ENCODE results near the gene PLAAT5.

Gene PLAAT5

GRCh38 chr11:63488789-63489188, 2.2 kb downstream of the PLAAT5 start:
- H3K36me3 ChIP-seq: no peaks in the 10 kb centered on the region; a peak in 1 of 22 replicates
- H3K9ac ChIP-seq: no peak overlapping the region
- H3K27ac ChIP-seq: no peak overlapping the region
- no peak overlapping the region for H3K4me3 ChIP-seq
- no peak overlapping the region for H3K4me2 ChIP-seq
- H3K4me1 ChIP-seq: 0 out of 20 replicates have a peak, but pooled peaks cover 0 to 5% (median 0%) of the 10 kb centered on the region in 10 experiments
- no peaks in the 10 kb centered on the region for H4K20me1 ChIP-seq
- no peaks in the 10 kb centered on the region for H3K27me3 ChIP-seq
- no peak for TF ChIP-seq Cebpa-rat (IDR thresholded peaks at IDR 0.05)
- H3K9me3 ChIP-seq (replicated peaks in 1 of 11): peaks cover 39 to 58% (median 54%) of the 10 kb centered on the region in 11 experiments

- no peak for TF ChIP-seq Cebpa-rat (IDR thresholded peaks at IDR 0.05)
- H3K4me1 ChIP-seq: 0 out of 20 replicates have a peak, but pooled peaks cover 0 to 5% (median 0%) of the 10 kb centered on the region in 10 experiments
- H3K9me3 ChIP-seq (replicated peaks in 1 of 11): peaks cover 28 to 43% (median 34%) of the 10 kb centered on the region in 11 experiments
- H4K20me1 ChIP-seq: no peaks in the 10 kb centered on the region
- no peak overlapping the region for H3K27ac ChIP-seq
- H3K9ac ChIP-seq: no peak overlapping the region
- H3K4me2 ChIP-seq: no peak overlapping the region
- H3K27me3 ChIP-seq: no peaks in the 10 kb centered on the region
- H3K4me3 ChIP-seq: no peak overlapping the region
- no peaks in the 10 kb centered on the region; a peak in 1 of 22 replicates for H3K36me3 ChIP-seq
Observed at GRCh38 chr11:63485777-63486176, 5.2 kb downstream of the PLAAT5 start.

GRCh38 chr11:63480039-63480438, 10.9 kb downstream of the PLAAT5 start:
- H3K4me1 ChIP-seq: no peaks in the 10 kb centered on the region
- H3K4me3 ChIP-seq: no peak overlapping the region

GRCh38 chr11:63478896-63479295, 12.1 kb downstream of the PLAAT5 start:
- no peaks in the 10 kb centered on the region for H3K27me3 ChIP-seq
- no peaks in the 10 kb centered on the region for H3K4me1 ChIP-seq
- H3K4me2 ChIP-seq: no peak overlapping the region
- H3K36me3 ChIP-seq: no peaks in the 10 kb centered on the region
- no peak for TF ChIP-seq Cebpa-rat (IDR thresholded peaks at IDR 0.05)
- H3K9ac ChIP-seq: no peak overlapping the region
- H3K27ac ChIP-seq: no peak overlapping the region
- H3K9me3 ChIP-seq (replicated peaks in 1 of 11): peaks cover 15 to 26% (median 17%) of the 10 kb centered on the region in 11 experiments
- no peak overlapping the region for H3K4me3 ChIP-seq
- no peaks in the 10 kb centered on the region for H4K20me1 ChIP-seq

More at GRCh38 chr11:63480039-63480438, 10.9 kb downstream of the PLAAT5 start:
- no peak overlapping the region for H3K27ac ChIP-seq
- no peaks in the 10 kb centered on the region for H3K27me3 ChIP-seq
- no peaks in the 10 kb centered on the region for H3K36me3 ChIP-seq
- no peaks in the 10 kb centered on the region for H4K20me1 ChIP-seq
- TF ChIP-seq Cebpa-rat (IDR thresholded peaks at IDR 0.05): no peak
- H3K9me3 ChIP-seq (replicated peaks in 1 of 11): peaks cover 22 to 37% (median 28%) of the 10 kb centered on the region in 11 experiments
- no peak overlapping the region for H3K4me2 ChIP-seq
- H3K9ac ChIP-seq: no peak overlapping the region

GRCh38 chr11:63476618-63477017, 14.3 kb downstream of the PLAAT5 start:
- Histone ChIP-seq H4K20me1 (no peaks in the 10 kb centered on the region), H3K9ac (no peak overlapping the region), H3K27ac (no peak overlapping the region), H3K9me3 (replicated peaks in 1 of 11) (peaks cover 20 to 37% (median 24%) of the 10 kb centered on the region in 11 experiments), H3K36me3 (no peaks in the 10 kb centered on the region), H3K4me1 (no peaks in the 10 kb centered on the region), H3K27me3 (no peaks in the 10 kb centered on the region), H3K4me3 (no peak overlapping the region), H3K4me2 (no peak overlapping the region)
- TF ChIP-seq Cebpa-rat (IDR thresholded peaks at IDR 0.05): no peak

GRCh38 chr11:63472372-63472771, 18.6 kb downstream of the PLAAT5 start:
- Histone ChIP-seq H4K20me1 (no peaks in the 10 kb centered on the region), H3K9ac (no peak overlapping the region), H3K4me3 (no peak overlapping the region), H3K27ac (no peak overlapping the region), H3K9me3 (replicated peaks in 1 of 11) (peaks cover 31 to 77% (median 53%) of the 10 kb centered on the region in 11 experiments), H3K36me3 (no peaks in the 10 kb centered on the region), H3K4me2 (no peak overlapping the region), H3K4me1 (no peaks in the 10 kb centered on the region), H3K27me3 (no peaks in the 10 kb centered on the region)
- TF ChIP-seq Cebpa-rat (IDR thresholded peaks at IDR 0.05): peak in 6 of 11 experiments; percentile 37 to 88 (median 47); a peak in 7 of 22 replicates

- H3K9ac ChIP-seq: no peak overlapping the region
- no peaks in the 10 kb centered on the region for H3K27me3 ChIP-seq
- no peak overlapping the region for H3K4me3 ChIP-seq
- no peaks in the 10 kb centered on the region for H3K36me3 ChIP-seq
- H3K27ac ChIP-seq: no peak overlapping the region
- H3K4me1 ChIP-seq: no peaks in the 10 kb centered on the region
- TF ChIP-seq Cebpa-rat (IDR thresholded peaks at IDR 0.05): no peak
- H4K20me1 ChIP-seq: no peaks in the 10 kb centered on the region
- peaks cover 19 to 63% (median 37%) of the 10 kb centered on the region in 11 experiments for H3K9me3 ChIP-seq (replicated peaks in 1 of 11)
- H3K4me2 ChIP-seq: no peak overlapping the region
Observed at GRCh38 chr11:63470311-63470710, 20.7 kb downstream of the PLAAT5 start.

DNA sequence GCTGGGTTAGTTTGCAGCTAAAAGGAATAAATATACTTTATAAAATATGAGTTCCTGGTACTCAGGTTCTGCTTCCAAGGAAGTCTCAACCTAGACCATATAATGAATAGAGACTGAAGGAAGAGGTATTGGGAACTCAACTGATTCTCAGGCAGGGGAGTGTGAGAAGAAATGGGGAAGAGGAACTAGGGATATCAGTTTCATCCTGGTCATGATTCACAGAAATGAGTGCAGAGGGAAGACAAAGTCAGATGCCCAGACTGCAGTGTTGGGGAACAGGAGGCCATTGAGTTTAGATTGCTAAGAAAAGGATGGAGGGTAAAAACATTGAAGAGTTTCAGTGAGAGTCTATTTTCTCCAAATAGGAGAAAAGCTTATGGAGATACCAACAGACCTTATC, 28.8 kb downstream of the PLAAT5 start:
- TF ChIP-seq Cebpa-rat (IDR thresholded peaks at IDR 0.05): no peak
- H3K36me3 ChIP-seq: no peaks in the 10 kb centered on the region
- H4K20me1 ChIP-seq: no peaks in the 10 kb centered on the region
- no peaks in the 10 kb centered on the region for H3K27me3 ChIP-seq
- peaks cover 0 to 6% (median 0%) of the 10 kb centered on the region in 11 experiments; a peak in 4 of 22 replicates for H3K9me3 ChIP-seq (replicated peaks in 1 of 11)
- no peak overlapping the region for H3K4me3 ChIP-seq
- peaks cover 0 to 4% (median 0%) of the 10 kb centered on the region in 10 experiments; a peak in 1 of 20 replicates for H3K4me1 ChIP-seq
- H3K4me2 ChIP-seq: peak overlapping the region in 1 of 11 experiments; percentile 7; a peak in 1 of 22 replicates
- H3K9ac ChIP-seq: no peak overlapping the region
- no peak overlapping the region for H3K27ac ChIP-seq

DNA sequence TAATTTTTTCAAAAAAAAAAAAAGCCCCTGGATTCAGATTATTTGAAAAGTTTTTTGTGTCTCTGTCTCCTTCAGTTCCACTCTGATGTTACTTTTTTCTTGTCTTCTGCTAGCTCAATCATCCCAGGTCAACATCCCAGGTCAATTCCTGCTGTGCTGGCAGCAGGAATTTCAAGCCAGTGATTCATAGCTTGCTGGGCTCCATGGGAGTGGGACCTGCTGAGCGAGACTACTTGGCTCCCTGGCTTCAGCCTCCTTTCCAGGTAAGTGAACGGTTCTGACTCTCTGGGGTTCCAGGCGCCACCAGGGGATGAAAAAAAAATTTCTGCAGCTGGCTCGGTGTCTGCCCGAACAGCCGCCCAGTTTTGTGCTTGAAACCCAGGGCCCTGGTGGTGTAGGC, 31.4 kb downstream of the PLAAT5 start:
- Histone ChIP-seq H3K27me3 (no peaks in the 10 kb centered on the region), H3K9me3 (replicated peaks in 1 of 11) (no peaks in the 10 kb centered on the region), H4K20me1 (no peaks in the 10 kb centered on the region), H3K4me3 (no peak overlapping the region), H3K4me1 (peaks cover 0 to 4% (median 0%) of the 10 kb centered on the region in 10 experiments; a peak in 1 of 20 replicates), H3K9ac (no peak overlapping the region), H3K4me2 (no peak overlapping the region), H3K36me3 (no peaks in the 10 kb centered on the region), H3K27ac (no peak overlapping the region)
- TF ChIP-seq Cebpa-rat (IDR thresholded peaks at IDR 0.05): no peak

DNA sequence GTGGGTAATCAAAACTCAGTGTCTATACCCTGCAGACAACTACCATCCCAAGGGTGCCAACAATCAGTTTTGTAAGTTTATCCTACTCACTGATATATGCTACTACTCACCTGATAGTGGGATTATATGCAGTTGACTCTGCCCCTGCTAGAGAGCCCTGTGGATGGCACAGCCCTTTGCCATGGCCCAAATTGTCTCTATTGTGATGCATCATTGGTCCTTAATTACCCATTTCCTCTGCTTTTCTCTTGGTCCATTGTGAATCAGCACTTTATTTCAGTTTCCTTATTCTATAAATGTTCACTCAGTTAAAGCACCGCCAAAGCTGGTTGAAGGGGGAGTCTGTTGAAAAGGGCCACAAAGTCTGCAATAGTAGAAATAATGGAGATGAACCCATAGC, 42.3 kb downstream of the PLAAT5 start:
- no peak overlapping the region for H3K27ac ChIP-seq
- no peak overlapping the region for H3K4me3 ChIP-seq
- peaks cover 0 to 38% (median 14%) of the 10 kb centered on the region in 10 experiments; a peak in 12 of 20 replicates for H3K4me1 ChIP-seq
- H4K20me1 ChIP-seq: no peaks in the 10 kb centered on the region
- no peaks in the 10 kb centered on the region for H3K9me3 ChIP-seq (replicated peaks in 1 of 11)
- no peaks in the 10 kb centered on the region for H3K27me3 ChIP-seq
- no peaks in the 10 kb centered on the region for H3K36me3 ChIP-seq
- no peak for TF ChIP-seq Cebpa-rat (IDR thresholded peaks at IDR 0.05)
- H3K4me2 ChIP-seq: peak overlapping the region in 5 of 11 experiments; percentile 18 to 70 (median 68); a peak in 10 of 22 replicates
- no peak overlapping the region for H3K9ac ChIP-seq
